ENCODE measurements around the gene STARD3NL.
"Not testable (repeated sequence)": the region's sequence is repeated elsewhere in the genome, so short reads cannot be mapped to it uniquely, and the experiment has no call there.

DNA sequence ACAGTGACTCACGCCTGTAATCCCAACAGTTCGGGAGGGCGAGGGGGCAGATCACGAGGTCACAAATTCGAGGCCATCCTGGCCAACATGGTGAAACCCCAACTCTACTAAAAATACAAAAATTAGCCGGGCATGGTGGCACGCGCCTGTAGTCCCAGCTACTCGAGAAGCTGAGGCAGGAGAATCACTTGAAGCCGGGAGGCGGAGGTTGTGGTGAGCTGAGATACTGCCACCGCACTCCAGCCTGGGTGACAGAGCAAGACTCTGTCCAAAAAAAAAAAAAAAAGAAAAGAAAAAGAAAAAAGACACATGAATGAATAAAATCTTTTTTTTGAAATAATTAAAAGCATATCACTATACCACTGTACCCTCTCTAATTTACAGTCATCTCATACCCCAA is 83.6 kb downstream of the STARD3NL start:
- TF ChIP-seq POLR2A (IDR thresholded peaks at IDR 0.05; ENCODE audit: low read length); GATA1 (IDR thresholded peaks at IDR 0.05; ENCODE audit: low read depth, low read length): not testable (repeated sequence)

Data from erythroblast (primary cell).